ENCODE measurements around the gene ELK3.

DNA sequence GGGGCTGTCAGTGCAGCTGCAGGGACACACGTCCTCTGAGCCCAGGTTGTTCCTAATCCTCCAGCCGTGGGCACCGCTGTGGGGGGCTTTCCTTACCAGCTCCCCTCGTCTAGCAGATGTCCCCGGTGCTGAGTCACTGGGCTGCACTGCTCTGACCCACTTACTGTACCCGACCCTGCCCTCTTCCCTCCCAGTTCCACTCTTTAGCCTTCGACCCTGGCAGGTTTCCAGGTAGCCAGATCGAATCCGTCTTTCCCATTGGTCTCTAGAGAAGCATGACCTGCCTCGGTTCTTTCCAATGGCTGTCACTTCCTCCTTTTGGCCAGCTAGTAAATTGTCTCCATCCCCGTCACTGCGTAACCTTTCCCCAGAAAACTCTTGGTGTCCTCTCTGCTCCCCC lies 48.4 kb downstream of the ELK3 start:
- TF ChIP-seq, protein P1, sequence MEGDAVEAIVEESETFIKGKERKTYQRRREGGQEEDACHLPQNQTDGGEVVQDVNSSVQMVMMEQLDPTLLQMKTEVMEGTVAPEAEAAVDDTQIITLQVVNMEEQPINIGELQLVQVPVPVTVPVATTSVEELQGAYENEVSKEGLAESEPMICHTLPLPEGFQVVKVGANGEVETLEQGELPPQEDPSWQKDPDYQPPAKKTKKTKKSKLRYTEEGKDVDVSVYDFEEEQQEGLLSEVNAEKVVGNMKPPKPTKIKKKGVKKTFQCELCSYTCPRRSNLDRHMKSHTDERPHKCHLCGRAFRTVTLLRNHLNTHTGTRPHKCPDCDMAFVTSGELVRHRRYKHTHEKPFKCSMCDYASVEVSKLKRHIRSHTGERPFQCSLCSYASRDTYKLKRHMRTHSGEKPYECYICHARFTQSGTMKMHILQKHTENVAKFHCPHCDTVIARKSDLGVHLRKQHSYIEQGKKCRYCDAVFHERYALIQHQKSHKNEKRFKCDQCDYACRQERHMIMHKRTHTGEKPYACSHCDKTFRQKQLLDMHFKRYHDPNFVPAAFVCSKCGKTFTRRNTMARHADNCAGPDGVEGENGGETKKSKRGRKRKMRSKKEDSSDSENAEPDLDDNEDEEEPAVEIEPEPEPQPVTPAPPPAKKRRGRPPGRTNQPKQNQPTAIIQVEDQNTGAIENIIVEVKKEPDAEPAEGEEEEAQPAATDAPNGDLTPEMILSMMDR (IDR thresholded peaks at IDR 0.05; ENCODE audit: insufficient read depth, low read length, poor library complexity, severe bottlenecking): no peak
- TF ChIP-seq EZH2phosphoT487 (conservative IDR thresholded peaks at IDR 0.05; ENCODE audit: low read length): no peak
